Esophagus squamous epithelium (tissue), 4 donors: ENCODE results near the gene ST6GALNAC3.

Source experiments
- CTCF ChIP-seq, 6 experiments: fragments of 450-650 bp in 4 of 6; fragments of 200-600 bp in 2 of 6; sonication (generic) in 2 of 6; IDR thresholded peaks; one replicate each; pipeline ENCODE4 v1.5.1; 2016 to 2019; ENCODE audit warnings: antibody characterized with exemption in 6 of 6, mild to moderate bottlenecking in 4 of 6, moderate library complexity in 4 of 6
- POLR2A ChIP-seq, 4 donors: fragments of 450-650 bp; IDR thresholded peaks; one replicate each; pipeline ENCODE4 v1.6.1; 2017; ENCODE audit warnings: antibody characterized with exemption in 4 of 4, mild to moderate bottlenecking in 4 of 4, moderate library complexity in 3 of 4

DNA sequence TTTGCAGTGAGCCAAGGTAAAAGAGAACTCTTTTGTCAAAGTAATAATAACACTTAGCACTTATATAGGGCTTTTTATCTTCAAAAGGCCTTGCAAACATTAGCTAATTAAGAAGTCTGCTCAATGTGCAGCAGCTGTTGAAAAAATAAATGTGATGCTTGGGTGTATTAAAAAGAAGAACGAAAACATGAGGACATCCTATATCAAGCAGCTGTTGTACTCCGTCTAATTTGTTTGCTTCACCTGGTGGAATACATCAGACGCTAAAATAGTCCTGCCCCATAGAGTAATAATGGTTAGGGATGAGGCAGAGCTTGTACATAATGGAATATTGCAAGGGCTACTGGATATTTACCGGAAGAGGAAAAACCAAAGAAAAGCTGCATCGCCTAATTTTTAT, 299.5 kb downstream of the ST6GALNAC3 start:
- TF ChIP-seq POLR2A (IDR thresholded peaks at IDR 0.05): no peak
- TF ChIP-seq CTCF (IDR thresholded peaks at IDR 0.05): no peak
